Kidney (tissue), 14 donors: ENCODE data around the gene NEDD9. TPM values are rescaled to one million over a fixed set of nuclear protein-coding genes. Genes with fewer than 3 reads are reported as not detected.

Source experiments
- DNase-seq, 5 donors: peaks; one replicate each; pipeline ENCODE4 v3.0.0-alpha.2; 2013 to 2020
- FAIRE-seq: peaks from 2 replicates; lab custom pipeline; 2012; peaks lifted over from hg19 to GRCh38; lab: Jason Lieb, UNC
- H3K27ac ChIP-seq, 2 donors: one replicate each; pipeline ENCODE4 v1.7.0; 2013; ENCODE audit warnings: low read depth in 2 of 2, low read length in 2 of 2, inconsistent platforms in 1 of 2
- H3K27me3 ChIP-seq: one replicate; pipeline ENCODE4 v1.7.1; 2013; ENCODE audit warnings: low read length, inconsistent platforms; ENCODE audit not compliant: control insufficient read depth, insufficient read depth
- H3K36me3 ChIP-seq, 3 donors: one replicate each; pipeline versions ENCODE4 v1.7.0 to v1.7.1; 2013; ENCODE audit warnings: low read length in 3 of 3, control low read depth in 1 of 3, inconsistent platforms in 1 of 3; ENCODE audit not compliant: insufficient read depth in 3 of 3, control insufficient read depth in 2 of 3
- H3K4me1 ChIP-seq, 3 donors: one replicate each; pipeline versions ENCODE4 v1.7.0 to v1.7.1; 2013; ENCODE audit warnings: low read length in 3 of 3, inconsistent platforms in 1 of 3, low read depth in 1 of 3; ENCODE audit not compliant: control insufficient read depth in 2 of 3, insufficient read depth in 2 of 3
- H3K4me3 ChIP-seq, 3 donors: one replicate each; pipeline versions ENCODE4 v1.7.0 to v1.8.1; 2013; ENCODE audit warnings: low read length in 3 of 3, control low read depth in 1 of 3, inconsistent platforms in 1 of 3
- H3K9ac ChIP-seq, 3 donors: one replicate each; pipeline versions ENCODE4 v1.7.0 to v1.7.1; 2013; ENCODE audit warnings: low read length in 3 of 3, control low read depth in 1 of 3, inconsistent platforms in 1 of 3
- H3K9me3 ChIP-seq, 3 donors: one replicate each; pipeline versions ENCODE4 v1.7.0 to v1.7.1; 2013; ENCODE audit warnings: low read length in 3 of 3, control low read depth in 1 of 3, inconsistent platforms in 1 of 3; ENCODE audit not compliant: control insufficient read depth in 2 of 3, insufficient read depth in 1 of 3
- intact Hi-C: fragments of 100-400 bp; cut with DNase I; formaldehyde crosslinking; loops from one replicate; pipeline ENCODE4 v1.11.1; 2022
- polyA plus RNA-seq: library from polyadenylated mRNA; stranded (reverse); fragments of 350-450 nt; fragmentation: Illumina TruSeq; extraction: RNeasy Lipid Tissue Mini Kit (QIAGEN cat#74804); gene quantifications from one replicate; pipeline ENCODE4 v1.2.3, GENCODE V29; 2014; ENCODE audit warnings: low read depth, low replicate concordance; ENCODE audit not compliant: insufficient read depth
- total RNA-seq: library from RNA; stranded (reverse); fragmentation: NEBNext Ultra II Directional; extraction: Animal tissue kit (Norgen Biotek cat#: 25700); gene quantifications from one replicate; pipeline ENCODE4 v1.2.1, GENCODE V29; 2021
- TF ChIP-seq, protein P1 (sequence below): IDR thresholded peaks from 3 replicates; pipeline ENCODE4 v1.5.1; 2012; ENCODE audit warnings: mild to moderate bottlenecking, moderate library complexity, borderline replicate concordance; ENCODE audit not compliant: insufficient read depth; ENCODE audit errors: extremely low read depth
- donor health status: control.
- donor health status: control.
- donor health status: control.
- donor health status: control.
- donor health status: control.
- donor health status: DM: yes; HTN: yes; CAD: no.
- donor health status: Normal renal cell carcinoma (clear cell type).

The NEDD9 gene
- total and polyA plus RNA-seq, 2 donors from 2014 or later = 19.2 to 101 TPM

DNA sequence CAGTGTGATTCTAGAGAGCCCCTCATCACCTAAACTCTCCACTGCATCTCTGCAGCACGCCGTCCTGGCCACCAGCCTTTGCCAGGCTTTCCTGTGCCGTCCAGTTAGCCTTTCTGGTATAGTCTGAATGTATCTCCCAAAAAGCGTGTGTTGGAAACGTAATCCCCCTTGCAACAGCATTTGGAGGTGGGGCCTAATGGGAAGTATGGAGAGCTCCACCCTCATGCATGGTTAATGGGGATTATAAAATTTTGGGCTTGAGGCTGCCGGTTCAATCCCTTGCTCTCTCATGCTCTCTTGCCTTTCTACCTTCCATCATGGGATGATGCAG, 53.4 kb downstream of the NEDD9 start:
- no peak overlapping the region for H3K27ac ChIP-seq
- FAIRE-seq (no peak), DNase-seq (no peak)
- H3K9me3 ChIP-seq = peaks cover 0 to 3% (median 0%) of the 10 kb centered on the region in 3 donors
- TF ChIP-seq, protein P1, sequence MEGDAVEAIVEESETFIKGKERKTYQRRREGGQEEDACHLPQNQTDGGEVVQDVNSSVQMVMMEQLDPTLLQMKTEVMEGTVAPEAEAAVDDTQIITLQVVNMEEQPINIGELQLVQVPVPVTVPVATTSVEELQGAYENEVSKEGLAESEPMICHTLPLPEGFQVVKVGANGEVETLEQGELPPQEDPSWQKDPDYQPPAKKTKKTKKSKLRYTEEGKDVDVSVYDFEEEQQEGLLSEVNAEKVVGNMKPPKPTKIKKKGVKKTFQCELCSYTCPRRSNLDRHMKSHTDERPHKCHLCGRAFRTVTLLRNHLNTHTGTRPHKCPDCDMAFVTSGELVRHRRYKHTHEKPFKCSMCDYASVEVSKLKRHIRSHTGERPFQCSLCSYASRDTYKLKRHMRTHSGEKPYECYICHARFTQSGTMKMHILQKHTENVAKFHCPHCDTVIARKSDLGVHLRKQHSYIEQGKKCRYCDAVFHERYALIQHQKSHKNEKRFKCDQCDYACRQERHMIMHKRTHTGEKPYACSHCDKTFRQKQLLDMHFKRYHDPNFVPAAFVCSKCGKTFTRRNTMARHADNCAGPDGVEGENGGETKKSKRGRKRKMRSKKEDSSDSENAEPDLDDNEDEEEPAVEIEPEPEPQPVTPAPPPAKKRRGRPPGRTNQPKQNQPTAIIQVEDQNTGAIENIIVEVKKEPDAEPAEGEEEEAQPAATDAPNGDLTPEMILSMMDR = no peak
- H3K4me3 ChIP-seq = no peak overlapping the region
- H3K9ac ChIP-seq = no peak overlapping the region
- intact Hi-C loops = no loop called here
- H3K4me1 ChIP-seq = no peaks in the 10 kb centered on the region
- peaks cover 3 to 5% (median 4%) of the 10 kb centered on the region in 3 donors for H3K36me3 ChIP-seq
- H3K27me3 ChIP-seq = no peaks in the 10 kb centered on the region

DNA sequence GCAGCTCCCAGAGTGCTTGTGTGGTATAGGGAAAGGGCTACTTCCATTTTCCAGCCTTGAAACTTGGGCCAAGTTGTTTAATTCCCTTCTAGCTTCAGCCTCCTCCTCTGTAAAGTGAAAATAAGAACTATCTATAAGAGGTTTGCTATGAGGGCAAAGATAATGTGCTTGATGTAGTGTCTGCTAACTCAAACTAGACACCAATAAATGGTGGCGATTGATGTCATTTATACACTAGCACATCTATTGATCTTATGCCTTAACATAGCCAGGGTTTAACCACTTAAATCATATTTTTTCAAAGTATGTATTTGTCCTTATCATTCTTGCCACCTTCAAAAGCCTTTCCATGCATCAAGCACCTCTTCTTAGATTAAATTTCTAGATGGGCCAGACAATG, 55.2 kb downstream of the NEDD9 start:
- H3K4me1 ChIP-seq = peaks cover 0 to 2% (median 0%) of the 10 kb centered on the region in 3 donors
- H3K36me3 ChIP-seq = no peaks in the 10 kb centered on the region
- no peaks in the 10 kb centered on the region for H3K27me3 ChIP-seq
- FAIRE-seq = no peak
- no peak for DNase-seq
- H3K9ac ChIP-seq = no peak overlapping the region
- H3K9me3 ChIP-seq = peaks cover 0 to 3% (median 0%) of the 10 kb centered on the region in 3 donors
- TF ChIP-seq, protein P1 = no peak
- H3K4me3 ChIP-seq = no peak overlapping the region
- intact Hi-C loops = no loop called here
- no peak overlapping the region for H3K27ac ChIP-seq

GRCh38 chr6:11174242-11174611, 58.2 kb downstream of the NEDD9 start:
- no peak for DNase-seq
- Histone ChIP-seq H3K9ac (no peak overlapping the region), H3K27ac (no peak overlapping the region), H3K36me3 (no peaks in the 10 kb centered on the region), H3K4me1 (peaks cover 0 to 2% (median 0%) of the 10 kb centered on the region in 3 donors), H3K9me3 (peaks cover 0 to under 1% (median 0%) of the 10 kb centered on the region in 3 donors), H3K4me3 (no peak overlapping the region), H3K27me3 (no peaks in the 10 kb centered on the region)
- TF ChIP-seq, protein P1 = no peak
- intact Hi-C loops = no loop called here
- FAIRE-seq = no peak
